ENCODE measurements around the gene ERBB4.

Gene ERBB4

DNA sequence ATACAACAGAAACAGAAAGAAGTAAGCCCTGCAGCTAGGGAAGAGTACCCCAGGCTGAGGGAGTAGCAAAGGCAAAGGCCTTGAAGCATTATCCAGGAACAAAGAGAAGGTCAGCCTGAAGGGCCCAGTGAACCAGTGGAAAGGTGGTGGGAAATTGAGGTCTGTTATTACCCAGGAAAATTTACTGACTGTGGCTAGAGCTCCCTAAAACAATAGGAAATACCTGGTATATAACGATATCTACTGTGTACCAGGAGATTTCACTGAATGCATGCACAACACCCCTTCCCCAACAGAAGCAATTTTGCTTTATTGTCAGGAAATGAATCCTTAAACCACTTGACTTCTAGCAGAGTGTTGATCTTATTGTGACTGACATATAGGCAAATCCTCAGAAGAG, 365.3 kb downstream of the ERBB4 start:
- no peak for DNase-seq (ENCODE audit: low read depth)
- TF ChIP-seq, protein P1, sequence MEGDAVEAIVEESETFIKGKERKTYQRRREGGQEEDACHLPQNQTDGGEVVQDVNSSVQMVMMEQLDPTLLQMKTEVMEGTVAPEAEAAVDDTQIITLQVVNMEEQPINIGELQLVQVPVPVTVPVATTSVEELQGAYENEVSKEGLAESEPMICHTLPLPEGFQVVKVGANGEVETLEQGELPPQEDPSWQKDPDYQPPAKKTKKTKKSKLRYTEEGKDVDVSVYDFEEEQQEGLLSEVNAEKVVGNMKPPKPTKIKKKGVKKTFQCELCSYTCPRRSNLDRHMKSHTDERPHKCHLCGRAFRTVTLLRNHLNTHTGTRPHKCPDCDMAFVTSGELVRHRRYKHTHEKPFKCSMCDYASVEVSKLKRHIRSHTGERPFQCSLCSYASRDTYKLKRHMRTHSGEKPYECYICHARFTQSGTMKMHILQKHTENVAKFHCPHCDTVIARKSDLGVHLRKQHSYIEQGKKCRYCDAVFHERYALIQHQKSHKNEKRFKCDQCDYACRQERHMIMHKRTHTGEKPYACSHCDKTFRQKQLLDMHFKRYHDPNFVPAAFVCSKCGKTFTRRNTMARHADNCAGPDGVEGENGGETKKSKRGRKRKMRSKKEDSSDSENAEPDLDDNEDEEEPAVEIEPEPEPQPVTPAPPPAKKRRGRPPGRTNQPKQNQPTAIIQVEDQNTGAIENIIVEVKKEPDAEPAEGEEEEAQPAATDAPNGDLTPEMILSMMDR (conservative IDR thresholded peaks at IDR 0.05; ENCODE audit: low read depth, low read length) = no peak
- H3K4me3 ChIP-seq (ENCODE audit: low read depth, low read length) = no peak overlapping the region

DNA sequence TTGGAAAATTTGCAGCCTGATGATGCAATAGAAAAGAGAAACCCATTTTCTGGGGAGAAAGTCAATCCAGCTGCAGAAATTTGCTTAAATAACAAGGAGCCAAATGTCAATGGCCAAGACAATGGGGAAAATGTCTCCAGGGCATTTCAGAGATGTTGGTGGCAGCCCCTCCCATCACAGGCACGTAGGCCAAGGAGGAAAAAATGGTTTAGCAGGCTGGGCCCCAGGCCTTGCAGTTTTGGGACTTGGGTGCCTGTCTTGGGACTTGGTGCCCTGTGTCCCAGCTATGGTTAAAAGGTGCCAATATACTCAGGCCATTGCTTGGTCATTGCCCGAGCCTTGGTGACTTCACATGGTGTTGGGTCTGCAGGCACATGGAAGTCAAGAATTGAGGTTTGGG, 368.2 kb downstream of the ERBB4 start:
- TF ChIP-seq, protein P1 (conservative IDR thresholded peaks at IDR 0.05; ENCODE audit: low read depth, low read length) = no peak
- DNase-seq (ENCODE audit: low read depth) = no peak
- no peak overlapping the region for H3K4me3 ChIP-seq (ENCODE audit: low read depth, low read length)

DNA sequence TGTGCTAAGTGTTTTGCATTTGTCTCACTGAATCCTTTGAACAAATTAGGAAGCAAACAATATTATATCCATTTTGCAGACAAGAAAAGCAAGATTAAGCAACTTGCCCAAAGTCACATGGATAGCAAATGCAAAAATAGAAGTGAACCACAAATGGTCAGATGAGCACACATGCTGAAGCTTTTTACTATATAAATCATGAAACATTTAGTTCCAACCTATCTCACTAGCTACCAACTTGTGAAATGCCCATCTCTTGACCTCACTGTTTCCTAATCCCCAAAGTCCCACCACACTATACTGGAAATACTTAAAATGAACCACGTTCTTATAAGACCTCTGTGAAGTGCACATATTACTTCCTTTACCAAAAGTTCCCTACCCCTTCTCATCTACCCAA, 380.5 kb downstream of the ERBB4 start:
- no peak overlapping the region for H3K4me3 ChIP-seq (ENCODE audit: low read depth, low read length)
- DNase-seq (ENCODE audit: low read depth) = no peak
- TF ChIP-seq, protein P1 (conservative IDR thresholded peaks at IDR 0.05; ENCODE audit: low read depth, low read length) = no peak

DNA sequence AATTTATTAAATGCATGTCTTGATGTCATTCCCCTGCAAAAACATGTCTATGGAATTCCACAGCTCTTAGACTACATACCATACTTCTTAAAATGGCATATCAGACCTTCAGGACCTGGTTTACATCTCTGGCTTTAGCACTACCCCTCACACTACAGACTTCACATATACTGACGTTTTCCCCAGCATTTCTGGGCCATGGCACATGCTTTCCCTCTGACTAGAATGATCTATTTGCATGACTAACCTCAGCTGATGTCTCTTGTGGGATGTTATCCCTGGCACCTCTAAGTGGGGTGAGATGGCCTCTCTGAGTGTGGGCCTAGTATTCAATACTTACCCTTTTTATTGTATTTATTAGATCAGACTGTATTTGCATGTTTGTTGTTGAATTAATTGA, 381.6 kb downstream of the ERBB4 start:
- H3K4me3 ChIP-seq (ENCODE audit: low read depth, low read length) = no peak overlapping the region
- TF ChIP-seq, protein P1 (conservative IDR thresholded peaks at IDR 0.05; ENCODE audit: low read depth, low read length) = no peak
- peak; percentile 25 for DNase-seq (ENCODE audit: low read depth)

DNA sequence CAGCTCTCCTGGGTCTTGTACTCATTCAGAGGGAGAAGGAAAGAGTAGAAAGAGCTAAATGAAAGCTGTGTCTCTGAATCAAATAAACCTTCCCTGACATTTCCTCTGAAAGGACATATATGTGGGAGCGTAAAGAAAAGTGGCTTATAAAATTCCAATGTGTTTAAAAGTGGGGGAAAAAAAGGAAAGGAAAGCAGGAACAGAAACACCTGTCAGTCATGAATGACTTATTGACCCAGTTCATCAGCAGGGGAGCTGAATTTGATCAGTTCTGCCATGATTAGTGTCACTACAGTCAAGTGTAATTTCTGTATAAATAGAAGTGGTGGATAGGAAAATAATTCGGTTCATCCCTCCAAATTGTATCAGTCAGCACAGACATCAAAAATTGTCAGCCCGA, 382.5 kb downstream of the ERBB4 start:
- no peak for DNase-seq (ENCODE audit: low read depth)
- H3K4me3 ChIP-seq (ENCODE audit: low read depth, low read length) = no peak overlapping the region
- TF ChIP-seq, protein P1 (conservative IDR thresholded peaks at IDR 0.05; ENCODE audit: low read depth, low read length) = no peak

DNA sequence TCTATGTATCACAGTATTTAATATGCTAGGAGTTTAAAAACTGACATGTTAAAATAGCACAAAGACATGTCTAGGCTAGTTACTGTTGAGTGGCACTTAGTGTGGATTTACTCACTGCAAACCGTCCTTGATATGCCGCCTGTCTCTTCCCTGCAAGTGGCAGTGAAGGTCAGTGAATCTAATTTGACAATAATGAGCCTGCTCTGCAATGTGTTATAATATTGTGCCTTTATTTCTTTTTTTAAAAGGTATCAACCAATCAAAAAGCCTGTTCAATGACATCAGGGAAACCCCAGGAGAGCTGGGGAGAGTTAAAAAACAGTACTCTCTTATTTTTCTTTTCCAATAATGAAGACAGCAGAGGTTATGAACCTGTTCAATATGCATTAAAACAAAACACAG, 384.1 kb downstream of the ERBB4 start:
- DNase-seq (ENCODE audit: low read depth) = no peak
- TF ChIP-seq, protein P1 (conservative IDR thresholded peaks at IDR 0.05; ENCODE audit: low read depth, low read length) = no peak
- no peak overlapping the region for H3K4me3 ChIP-seq (ENCODE audit: low read depth, low read length)

DNA sequence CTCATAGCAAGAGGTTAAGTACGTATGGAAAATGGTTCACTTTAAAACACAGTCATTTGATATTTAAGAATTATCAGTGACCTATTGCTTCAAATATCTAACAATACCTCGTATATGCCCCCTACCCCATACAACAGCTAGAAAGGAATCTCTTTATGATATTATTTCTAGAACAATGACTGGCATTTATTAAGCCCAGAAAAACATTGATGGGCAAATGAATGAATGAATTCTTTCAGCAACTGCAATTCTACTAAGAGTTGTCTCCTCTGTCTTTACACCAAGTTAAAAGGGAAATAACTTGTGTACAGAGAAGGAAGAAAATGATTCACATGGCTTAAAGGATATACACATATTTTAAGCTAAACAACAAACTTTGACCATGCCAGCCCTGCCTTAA, 384.7 kb downstream of the ERBB4 start:
- TF ChIP-seq, protein P1 (conservative IDR thresholded peaks at IDR 0.05; ENCODE audit: low read depth, low read length) = no peak
- no peak overlapping the region for H3K4me3 ChIP-seq (ENCODE audit: low read depth, low read length)
- no peak for DNase-seq (ENCODE audit: low read depth)

Measured in choroid plexus epithelial cell (primary cell).